Measurements from ENCODE around the gene TRIM24. TPM values are rescaled to one million over a fixed set of nuclear protein-coding genes. Genes with fewer than 3 reads are reported as not detected.

TRIM24 gene
- total RNA-seq, 1 donor from 2014 or later = 15.7 TPM

- H3K4me3 Mint-ChIP-seq = no peak overlapping the region
- H3K9me3 Mint-ChIP-seq = no peaks in the 10 kb centered on the region
- no peak for DNase-seq (ENCODE audit: low spot score)
- peaks cover 9% of the 10 kb centered on the region for H3K27me3 Mint-ChIP-seq (ENCODE audit: insufficient read depth)
- H3K27ac Mint-ChIP-seq = no peak overlapping the region
- H3K4me1 Mint-ChIP-seq (ENCODE audit: low read depth) = peaks cover 9% of the 10 kb centered on the region
- H3K36me3 Mint-ChIP-seq (ENCODE audit: low read depth) = no peaks in the 10 kb centered on the region
- intact Hi-C loops (cut with micrococcal nuclease) = no loop called here
Measured at GRCh38 chr7:138632826-138633602, 173.0 kb downstream of the TRIM24 start.

Other genes starting within 250 kb of the TRIM24 start
- not detected in 2 replicates for gene SVOPL, start 241.1 kb downstream of the TRIM24 start, total RNA-seq

All from activated T-helper 1 cell treated with anti-CD3 and anti-CD28 coated beads, Interleukin-12 subunit alpha, Interleukin-12 subunit beta, Interleukin-2, Interleukin-4 antibody, amounts not matched to agents 30 ng/mL and 10 ng/mL and 1 ng/mL, durations not matched to agents 14 hours and 24 hours and 36 hours (primary cell).